HG03139 (cell line): ENCODE measurements around the gene CENPA.
"Not testable (repeated sequence)": the region's sequence is repeated elsewhere in the genome, so short reads cannot be mapped to it uniquely, and the experiment has no call there.

ENCODE experiments used
- ATAC-seq: cut with Tn5 transposase; IDR thresholded peaks from one replicate; pipeline ENCODE4 v1.9.1; 2021; ENCODE audit not compliant: unreplicated experiment

The CENPA gene

GRCh38 chr2:26786207-26787028, 562 bp downstream of the CENPA start:
- peak; percentile 17 for ATAC-seq

DNA sequence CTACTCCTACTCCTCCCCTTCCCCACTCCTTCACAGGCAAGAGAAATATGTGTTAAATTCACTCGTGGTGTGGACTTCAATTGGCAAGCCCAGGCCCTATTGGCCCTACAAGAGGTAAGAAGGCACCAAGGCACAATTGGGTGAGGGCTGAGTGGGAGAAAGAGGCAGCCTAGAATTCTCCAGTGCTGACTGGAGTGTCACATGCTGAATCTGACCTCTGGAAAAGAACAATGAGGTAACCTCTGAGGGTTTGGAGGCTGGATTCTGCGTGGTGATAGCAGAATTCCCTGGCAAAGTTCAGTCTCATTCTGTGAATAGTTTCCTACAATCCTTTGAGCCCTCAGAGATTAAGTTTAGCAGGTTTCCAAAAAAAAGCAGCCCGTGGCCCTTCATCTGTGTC, 6.9 kb downstream of the CENPA start:
- no peak for ATAC-seq

DNA sequence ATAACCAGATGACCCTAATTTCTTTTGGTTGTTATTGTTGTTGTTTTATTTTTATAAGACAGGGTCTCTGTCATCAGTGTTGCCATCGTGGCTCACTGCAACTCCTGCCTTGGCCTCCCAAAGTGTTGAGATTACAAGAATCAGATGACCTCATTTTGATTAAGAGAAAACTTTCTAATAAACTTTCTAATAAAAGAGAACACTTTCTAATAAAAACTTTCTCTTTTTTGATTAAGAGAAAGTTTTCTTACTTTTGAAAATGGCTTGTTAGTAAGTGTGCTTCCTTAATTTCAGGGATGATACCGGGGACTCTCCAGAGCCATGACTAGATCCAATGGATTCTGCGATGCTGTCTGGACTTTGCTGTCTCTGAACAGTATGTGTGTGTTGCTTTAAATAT, 7.7 kb downstream of the CENPA start:
- ATAC-seq = no peak

GRCh38 chr2:26795135-26795534, 9.3 kb downstream of the CENPA start:
- ATAC-seq = not testable (repeated sequence)

GRCh38 chr2:26801328-26801727, 15.5 kb downstream of the CENPA start:
- ATAC-seq = no peak

GRCh38 chr2:26801796-26802195, 15.9 kb downstream of the CENPA start:
- no peak for ATAC-seq

DNA sequence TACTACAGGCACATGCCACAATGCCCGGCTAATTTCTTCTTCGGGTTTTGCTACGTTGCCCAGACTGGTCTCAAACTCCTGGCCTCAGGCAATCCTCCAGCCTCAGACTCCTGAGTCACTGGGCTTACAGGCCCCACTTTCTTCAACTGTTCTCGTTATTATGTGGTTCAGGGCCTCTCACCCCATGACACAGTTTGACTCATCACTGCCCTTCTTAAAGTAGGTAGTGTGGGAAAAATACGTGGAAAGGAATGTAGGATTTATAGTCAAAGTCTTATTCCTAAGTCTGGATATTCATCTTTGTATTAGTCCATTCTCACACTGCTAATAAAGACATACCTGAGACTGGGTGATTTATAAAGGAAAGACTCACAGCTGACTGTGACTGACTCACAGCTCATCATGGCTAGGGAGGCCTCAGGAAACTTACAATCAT, 19.4 kb downstream of the CENPA start:
- ATAC-seq = no peak

GRCh38 chr2:26807788-26808460, 22.1 kb downstream of the CENPA start:
- ATAC-seq = no peak

GRCh38 chr2:26809211-26809610, 23.4 kb downstream of the CENPA start:
- ATAC-seq = no peak

- no peak for ATAC-seq
Observed at GRCh38 chr2:26809876-26810577, 24.2 kb downstream of the CENPA start.

GRCh38 chr2:26811261-26811660, 25.4 kb downstream of the CENPA start:
- no peak for ATAC-seq

DNA sequence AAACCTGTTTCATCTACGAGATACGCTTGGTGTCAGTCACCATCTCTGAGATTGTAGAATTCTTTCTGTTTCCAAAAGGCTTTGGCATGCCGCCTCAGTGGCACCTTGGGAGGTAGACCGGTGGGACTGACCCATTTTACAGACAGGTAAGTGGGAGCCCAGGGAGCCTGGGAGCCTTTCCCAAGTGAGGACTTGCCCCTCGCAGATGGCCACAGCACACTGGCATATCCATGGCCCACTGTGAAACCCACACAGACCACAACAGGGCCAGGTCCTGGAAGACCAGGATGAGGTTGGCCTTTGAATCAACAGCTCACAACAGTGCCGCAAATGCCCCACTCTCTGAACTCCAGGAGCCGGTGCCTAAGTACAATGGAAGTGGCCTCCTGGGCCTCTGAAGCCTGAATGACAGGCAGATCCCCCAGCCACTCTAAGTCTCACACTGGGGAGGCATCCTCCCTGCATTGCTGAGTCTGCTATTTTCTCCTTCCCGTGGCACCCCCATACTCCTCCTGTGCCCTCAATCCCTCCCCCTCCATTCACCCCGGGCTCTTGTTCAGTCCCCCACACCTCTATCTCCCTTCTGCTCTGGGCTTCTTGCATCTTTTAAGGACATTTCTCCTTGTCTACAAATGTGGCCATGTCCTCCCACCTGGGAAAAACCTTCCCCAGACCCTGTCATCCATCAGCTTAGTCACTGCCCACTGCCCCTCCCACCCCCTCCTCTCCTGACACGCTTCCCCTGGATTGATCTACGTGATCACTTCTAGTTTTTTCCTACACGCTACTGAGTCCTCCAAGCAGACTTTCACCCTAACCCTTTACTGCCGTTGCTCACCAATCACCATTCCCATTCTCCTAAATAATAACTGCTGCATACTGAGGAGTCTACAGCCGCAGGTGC, 26.2 kb downstream of the CENPA start:
- no peak for ATAC-seq

DNA sequence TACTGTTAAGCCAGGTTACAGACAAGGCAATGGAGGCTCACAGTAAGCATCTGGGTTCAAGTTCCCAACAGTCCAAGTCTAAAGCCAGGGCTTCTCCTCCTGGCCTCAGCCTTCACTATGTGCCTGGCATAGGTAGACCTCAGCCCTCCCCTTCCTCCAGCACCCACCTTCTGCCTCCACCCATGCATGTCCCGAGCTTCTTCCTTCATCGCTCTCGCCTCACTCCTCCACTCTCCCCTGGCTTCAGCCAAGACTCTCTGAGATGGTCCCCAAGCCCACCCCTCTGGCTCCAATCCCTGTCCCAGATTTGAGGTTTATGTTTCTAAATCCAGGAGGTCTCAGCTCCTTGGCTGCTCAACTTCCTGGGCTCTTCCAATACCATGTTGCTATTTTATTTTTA, 26.9 kb downstream of the CENPA start:
- ATAC-seq = no peak

DNA sequence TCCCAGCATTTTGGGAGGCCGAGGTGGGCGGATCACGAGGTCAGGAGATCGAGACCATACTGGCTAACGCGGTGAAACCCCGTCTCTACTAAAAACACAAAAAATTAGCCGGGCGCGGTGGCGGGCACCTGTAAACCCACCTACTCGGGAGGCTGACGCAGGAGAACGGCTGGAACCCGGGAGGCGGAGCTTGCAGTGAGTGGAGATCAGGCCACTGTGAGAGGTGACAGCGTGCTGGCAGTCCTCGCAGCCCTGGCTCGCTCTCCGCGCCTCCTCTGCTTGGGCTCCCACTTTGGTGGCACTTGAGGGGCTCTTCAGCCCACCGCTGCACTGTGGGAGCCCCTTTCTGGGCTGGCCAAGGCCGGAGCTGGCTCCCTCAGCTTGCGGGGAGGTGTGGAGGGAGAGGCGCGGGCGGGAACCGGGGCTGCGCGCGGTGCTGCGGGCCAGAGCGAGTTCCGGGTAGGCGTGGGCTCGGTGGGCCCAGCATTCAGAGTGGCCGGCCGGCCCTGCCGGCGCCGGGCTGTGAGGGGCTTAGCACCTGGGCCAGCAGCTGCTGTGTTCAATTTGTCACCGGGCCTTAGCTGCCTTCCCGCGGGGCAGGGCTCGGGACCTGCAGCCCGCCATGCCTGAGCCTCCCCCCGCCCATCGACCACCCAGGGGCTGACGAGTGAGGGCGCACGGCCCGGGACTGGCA, 28.4 kb downstream of the CENPA start:
- not testable (repeated sequence) for ATAC-seq

GRCh38 chr2:26816893-26817292, 31.0 kb downstream of the CENPA start:
- ATAC-seq = no peak

- ATAC-seq = no peak
Observed at GRCh38 chr2:26818255-26818654, 32.4 kb downstream of the CENPA start.

GRCh38 chr2:26818972-26819371, 33.1 kb downstream of the CENPA start:
- ATAC-seq = no peak

DNA sequence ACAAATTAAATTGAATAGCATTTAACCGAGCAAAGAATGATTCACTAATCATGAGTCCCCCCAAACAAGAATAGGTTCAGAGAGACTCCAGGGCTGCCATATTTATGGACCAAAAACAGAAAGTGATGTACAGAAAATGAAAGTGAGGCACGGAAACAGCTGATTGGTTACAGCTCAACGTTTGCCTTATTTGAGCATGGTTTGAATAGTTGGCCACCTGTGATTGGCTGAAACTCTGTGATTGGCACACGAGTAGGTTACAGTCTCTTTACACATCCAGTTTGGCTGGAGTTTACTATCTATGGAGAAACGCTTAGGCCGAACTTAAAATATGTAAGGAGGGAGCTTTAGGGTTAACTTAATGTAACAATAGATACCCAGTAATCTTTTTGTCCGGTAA, 35.1 kb downstream of the CENPA start:
- no peak for ATAC-seq

DNA sequence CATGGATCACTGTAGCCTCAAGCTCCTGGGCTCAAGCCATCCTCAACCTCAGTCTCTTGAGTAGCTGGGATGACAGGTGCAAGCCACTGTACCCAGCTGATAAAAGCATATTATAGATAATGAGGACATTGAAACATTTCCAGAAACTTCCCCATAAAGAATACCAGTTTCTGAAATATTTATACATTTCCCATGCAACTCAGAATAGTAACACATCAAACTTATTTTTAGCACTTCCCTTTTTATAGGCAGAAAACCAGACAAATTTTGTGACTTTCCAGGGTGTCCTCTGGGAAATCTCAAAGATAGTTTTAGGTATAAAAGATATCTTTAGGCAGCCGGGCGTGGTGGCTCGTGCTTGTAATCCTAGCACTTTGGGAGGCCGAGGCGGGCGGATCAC, 37.0 kb downstream of the CENPA start:
- ATAC-seq = no peak
